T-cell (primary cell): Measurements from ENCODE around the gene BABAM2. TPM values are rescaled to one million over a fixed set of nuclear protein-coding genes. Genes with fewer than 3 reads are reported as not detected.
A peak's percentile ranks its signal among the peaks of the same experiment; 100 is the strongest.
"Not testable (repeated sequence)": the region's sequence is repeated elsewhere in the genome, so short reads cannot be mapped to it uniquely, and the experiment has no call there.

ENCODE experiments used
- ATAC-seq, 4 experiments: fragments of 200-7000 bp in 3 of 4; fragments of 150-1000 bp in 1 of 4; cut with Tn5 transposase; replicated peaks in 1 of 4; 1 replicate in 3 of 4; 2 replicates in 1 of 4; pipeline ENCODE4 v1.10.0; 2021; ENCODE audit warnings: moderate library complexity in 3 of 4, mild to moderate bottlenecking in 2 of 4, moderate number of reproducible peaks in 1 of 4
- CTCF ChIA-PET, 2 donors: fragments of 300-600 bp; sonication (Branson Sonifier 250); formaldehyde crosslinking; loops; one replicate each; lab custom pipeline; 2022; ENCODE audit warnings: antibody characterized with exemption in 2 of 2; lab: Charles Lee
- POLR2A ChIA-PET, 2 donors: fragments of 300-600 bp; sonication (Branson Sonifier 250); formaldehyde crosslinking; loops; one replicate each; lab custom pipeline; 2022; ENCODE audit warnings: antibody characterized with exemption in 2 of 2; lab: Charles Lee
- DNase-seq, 35 experiments: peaks; one replicate each; pipeline versions ENCODE4 v3.0.0 to v3.0.0-alpha.2; 2013 to 2023
- H3K27ac ChIP-seq: one replicate; pipeline ENCODE4 v1.5.1; 2013; ENCODE audit warnings: low read length
- H3K27me3 ChIP-seq, 2 experiments: replicated peaks in 1 of 2; 1 replicate in 1 of 2; 2 replicates in 1 of 2; pipeline versions ENCODE4 v1.6.1 to v1.7.0; 2013; ENCODE audit warnings: low read length in 1 of 2, mixed read lengths in 1 of 2; ENCODE audit not compliant: control insufficient read depth in 2 of 2, insufficient read depth in 2 of 2; ENCODE audit errors: extremely low read depth in 1 of 2
- H3K36me3 ChIP-seq, 2 donors: 1 replicate in 1 of 2; 2 replicates in 1 of 2; pipeline versions ENCODE4 v1.6.1 to v1.7.0; 2013; ENCODE audit warnings: low read length in 1 of 2; ENCODE audit not compliant: control insufficient read depth in 2 of 2, insufficient read depth in 1 of 2; ENCODE audit errors: extremely low read depth in 1 of 2
- H3K4me1 ChIP-seq, 2 experiments: 1 replicate in 1 of 2; 2 replicates in 1 of 2; pipeline versions ENCODE4 v1.6.1 to v1.7.0; 2013; ENCODE audit warnings: low read length in 2 of 2, mixed read lengths in 1 of 2; ENCODE audit not compliant: insufficient read depth in 2 of 2, control insufficient read depth in 1 of 2; ENCODE audit errors: extremely low read depth in 1 of 2
- H3K4me3 ChIP-seq, 2 donors: 1 replicate in 1 of 2; 2 replicates in 1 of 2; pipeline versions ENCODE4 v1.5.1 to v1.7.0; 2013; ENCODE audit warnings: mild to moderate bottlenecking in 2 of 2, low read length in 1 of 2, moderate library complexity in 1 of 2; ENCODE audit not compliant: control insufficient read depth in 1 of 2; ENCODE audit errors: extremely low read depth in 1 of 2
- H3K9me3 ChIP-seq: 2 replicates; pipeline ENCODE4 v1.7.0; 2013
- H3K27ac Mint-ChIP-seq, 2 donors: one replicate each; pipeline ENCODE4 v1.8.0; 2020 to 2021; ENCODE audit warnings: mild to moderate bottlenecking in 2 of 2, mixed read lengths in 2 of 2
- H3K27me3 Mint-ChIP-seq, 2 donors: one replicate each; pipeline ENCODE4 v1.8.0; 2021 to 2022; ENCODE audit warnings: mixed read lengths in 2 of 2
- H3K36me3 Mint-ChIP-seq: one replicate; pipeline ENCODE4 v1.8.0; 2021; ENCODE audit warnings: mixed read lengths
- H3K4me1 Mint-ChIP-seq, 3 donors: one replicate each; pipeline ENCODE4 v1.8.0; 2020 to 2022; ENCODE audit warnings: mixed read lengths in 3 of 3, mild to moderate bottlenecking in 1 of 3
- H3K4me3 Mint-ChIP-seq, 3 donors: one replicate each; pipeline ENCODE4 v1.8.0; 2020 to 2022; ENCODE audit warnings: mild to moderate bottlenecking in 3 of 3, mixed read lengths in 3 of 3, moderate library complexity in 3 of 3
- H3K9me3 Mint-ChIP-seq, 3 donors: one replicate each; pipeline ENCODE4 v1.8.0; 2020 to 2022; ENCODE audit warnings: mixed read lengths in 3 of 3
- WGBS: methylation state at CpG from one replicate; pipeline ENCODE4 v1.1.5; 2013; ENCODE audit warnings: missing lambda C conversion rate; ENCODE audit not compliant: insufficient coverage; 5-methylcytosine and 5-hydroxymethylcytosine counted together
- total RNA-seq, 35 experiments: library from RNA in 6 of 35; stranded (reverse) in 6 of 35; fragments of 120-200 nt in 1 of 35; gene quantifications; one replicate each; pipeline versions ENCODE4 v1.2.1 to v1.2.4 and lab custom pipeline; 2013 to 2026

Gene BABAM2
- total RNA-seq, 5 donors from 2014 or later (not counting 1 experiment from before 2014, with no cell fraction given) = 28.4 to 45.2 (median 37.4) TPM

DNA sequence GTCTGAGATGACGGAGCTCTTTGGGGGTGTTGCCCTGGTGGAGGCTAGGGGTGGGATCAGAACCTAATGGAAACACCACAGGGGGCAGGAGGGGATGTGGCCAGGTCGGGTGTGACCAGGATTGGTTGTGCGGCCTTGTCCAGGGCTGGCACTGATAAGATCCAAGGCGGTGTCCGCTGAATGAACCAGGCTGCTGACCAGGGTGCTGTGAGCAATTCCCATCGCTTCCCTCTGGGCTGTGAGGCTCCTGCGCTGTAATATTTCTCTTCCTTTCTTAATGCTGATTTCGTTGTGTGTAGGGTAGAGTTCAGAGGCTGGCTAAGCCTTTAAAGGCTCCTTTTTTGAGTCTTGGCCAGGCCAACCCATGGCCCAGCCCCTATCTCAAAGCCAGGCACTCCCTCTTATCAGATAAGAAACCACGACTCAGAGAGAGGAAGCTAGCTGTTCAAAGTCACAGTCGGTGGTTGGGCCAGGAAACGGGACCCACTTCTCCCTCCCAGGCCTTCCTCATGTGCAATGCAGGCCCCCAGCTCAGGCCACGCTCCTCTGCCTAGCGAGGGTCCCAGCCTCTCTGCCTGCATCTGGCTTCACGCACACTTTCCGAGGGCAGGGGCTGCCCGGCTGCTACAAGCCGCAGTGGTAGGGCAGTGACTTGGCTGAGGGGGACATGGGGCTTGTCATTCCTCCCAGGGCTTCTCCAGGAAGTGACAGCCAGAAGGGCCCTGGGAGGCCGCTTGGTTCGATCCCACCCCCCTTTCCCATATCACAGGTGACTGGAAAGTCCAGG lies 476.2 kb downstream of the BABAM2 start:
- WGBS = 28% methylated on average over 8 of the region's 19 CpGs
- CTCF ChIA-PET = interaction anchor here in 1 of 2 donors (0.6 to 0.9 kb wide), 3 partner anchors 12 to 44 kb away, joined by 3 to 6 read pairs (median 5); no protein-coding TSS in a partner anchor
- H3K27ac ChIP-seq = peak overlapping the region; percentile 77
- Mint-ChIP-seq H3K36me3 (no peaks in the 10 kb centered on the region), H3K27me3 (no peaks in the 10 kb centered on the region), H3K9me3 (no peaks in the 10 kb centered on the region), H3K4me1 (peaks cover 48 to 69% (median 55%) of the 10 kb centered on the region in 3 donors), H3K4me3 (peak overlapping the region; percentile 68 to 76 (median 75)), H3K27ac (peak overlapping the region; percentile 18 to 50)
- POLR2A ChIA-PET = interaction anchor here in 1 of 2 donors (0.6 to 1.1 kb wide), 2 partner anchors 12 to 26 kb away, joined by 3 read pairs; no protein-coding TSS in a partner anchor
- peaks cover 18 to 63% of the 10 kb centered on the region in 2 experiments for H3K4me1 ChIP-seq
- H3K9me3 ChIP-seq = no peaks in the 10 kb centered on the region
- no peaks in the 10 kb centered on the region for H3K36me3 ChIP-seq
- H3K4me3 ChIP-seq = peak overlapping the region; percentile 11 to 58
- ATAC-seq (peak; percentile 92 to 98 (median 94)), DNase-seq (peak; percentile 43 to 79 (median 60))
- H3K27me3 ChIP-seq = peaks cover 0 to 16% of the 10 kb centered on the region in 2 experiments

DNA sequence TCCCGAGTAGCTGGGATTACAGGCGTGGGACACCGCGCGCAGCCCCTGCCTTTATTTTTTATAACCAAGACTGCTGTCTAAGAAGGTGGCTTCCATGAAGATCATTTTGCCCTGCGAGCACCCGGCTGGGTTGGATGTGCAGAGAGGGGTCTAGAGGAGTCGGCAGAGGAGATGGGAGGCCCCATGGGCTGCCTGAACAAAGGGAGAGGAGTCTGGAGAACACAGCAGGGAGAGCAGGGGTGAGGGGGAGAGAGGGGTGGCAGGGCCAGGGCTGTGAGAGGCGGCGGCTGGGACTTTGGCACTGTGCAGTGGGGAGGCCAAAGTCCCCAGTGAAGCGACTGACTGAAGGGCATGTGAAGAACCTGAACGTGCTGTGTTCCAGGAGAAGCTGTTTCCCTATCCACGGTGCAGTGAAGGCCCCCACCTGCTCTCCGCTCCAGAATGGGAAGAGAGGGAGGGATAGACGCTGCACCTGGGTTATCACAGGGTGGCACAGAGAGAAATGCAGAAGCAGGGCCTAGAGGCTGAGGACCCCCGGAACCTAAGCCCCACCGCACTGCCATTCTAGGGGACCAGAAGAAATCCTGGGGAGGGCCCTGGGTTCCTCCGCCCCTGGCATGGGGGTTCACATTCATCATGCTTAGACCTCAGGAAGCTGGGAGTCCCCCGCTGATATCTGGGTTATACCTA lies 477.3 kb downstream of the BABAM2 start:
- Mint-ChIP-seq H3K27ac (no peak overlapping the region), H3K36me3 (no peaks in the 10 kb centered on the region), H3K27me3 (no peaks in the 10 kb centered on the region), H3K4me1 (peaks cover 41 to 60% (median 44%) of the 10 kb centered on the region in 3 donors), H3K9me3 (no peaks in the 10 kb centered on the region), H3K4me3 (peak overlapping the region in 1 of 3 donors; percentile 75)
- Histone ChIP-seq H3K4me1 (peaks cover 18 to 57% of the 10 kb centered on the region in 2 experiments), H3K27me3 (peaks cover 0 to 11% of the 10 kb centered on the region in 2 experiments), H3K4me3 (no peak overlapping the region), H3K36me3 (no peaks in the 10 kb centered on the region), H3K27ac (no peak overlapping the region), H3K9me3 (no peaks in the 10 kb centered on the region)
- ATAC-seq (no peak), DNase-seq (no peak)
- 83% methylated on average over 13 of the region's 19 CpGs for WGBS
- POLR2A ChIA-PET = interaction anchor here in 1 of 2 donors (0.6 kb wide), 1 partner anchor 61 kb away, joined by 3 read pairs; no protein-coding TSS in a partner anchor
- CTCF ChIA-PET = no interaction called here

GRCh38 chr2:28368357-28368798 lies 477.8 kb downstream of the BABAM2 start:
- H3K4me3 Mint-ChIP-seq = no peak overlapping the region
- H3K9me3 Mint-ChIP-seq = no peaks in the 10 kb centered on the region
- H3K27ac Mint-ChIP-seq = no peak overlapping the region
- peaks cover 0 to 6% of the 10 kb centered on the region in 2 experiments for H3K27me3 ChIP-seq
- ChIA-PET CTCF (no interaction called here), POLR2A (interaction anchor here in 1 of 2 donors (0.6 kb wide), 1 partner anchor 62 kb away, joined by 3 read pairs; no protein-coding TSS in a partner anchor)
- ATAC-seq = no peak
- H3K36me3 ChIP-seq = no peaks in the 10 kb centered on the region
- H3K4me3 ChIP-seq = no peak overlapping the region
- peaks cover 39 to 57% (median 41%) of the 10 kb centered on the region in 3 donors for H3K4me1 Mint-ChIP-seq
- no peak for DNase-seq
- no peak overlapping the region for H3K27ac ChIP-seq
- H3K36me3 Mint-ChIP-seq = no peaks in the 10 kb centered on the region
- H3K4me1 ChIP-seq = peaks cover 18 to 51% of the 10 kb centered on the region in 2 experiments
- no peaks in the 10 kb centered on the region for H3K9me3 ChIP-seq
- H3K27me3 Mint-ChIP-seq = no peaks in the 10 kb centered on the region
- WGBS = 98% methylated on average over 6 of the region's 9 CpGs

- ChIA-PET POLR2A (interaction anchor here (0.5 to 0.6 kb wide), 2 partner anchors 39 to 307 kb away, joined by 3 read pairs; no protein-coding TSS in a partner anchor), CTCF (no interaction called here)
- Mint-ChIP-seq H3K27me3 (no peaks in the 10 kb centered on the region), H3K4me3 (peak overlapping the region in 1 of 3 donors; percentile 28), H3K9me3 (no peaks in the 10 kb centered on the region), H3K4me1 (peaks cover 35 to 52% (median 37%) of the 10 kb centered on the region in 3 donors), H3K36me3 (no peaks in the 10 kb centered on the region), H3K27ac (peak overlapping the region in 1 of 2 donors; percentile 48)
- no peak for DNase-seq
- ATAC-seq = no peak
- Histone ChIP-seq H3K9me3 (no peaks in the 10 kb centered on the region), H3K4me1 (peaks cover 18 to 41% of the 10 kb centered on the region in 2 experiments), H3K27me3 (no peaks in the 10 kb centered on the region), H3K4me3 (no peak overlapping the region), H3K36me3 (no peaks in the 10 kb centered on the region), H3K27ac (no peak overlapping the region)
- WGBS = 74% methylated on average over 5 of the region's 5 CpGs
Measured at GRCh38 chr2:28369358-28369757, 478.8 kb downstream of the BABAM2 start.

GRCh38 chr2:28370354-28370753 lies 479.8 kb downstream of the BABAM2 start:
- Histone ChIP-seq H3K36me3 (no peaks in the 10 kb centered on the region), H3K27me3 (no peaks in the 10 kb centered on the region), H3K4me3 (no peak overlapping the region), H3K9me3 (no peaks in the 10 kb centered on the region), H3K27ac (no peak overlapping the region), H3K4me1 (peaks cover 13 to 31% of the 10 kb centered on the region in 2 experiments)
- H3K4me3 Mint-ChIP-seq = no peak overlapping the region
- DNase-seq = no peak
- POLR2A ChIA-PET = interaction anchor here (0.6 to 0.7 kb wide), 3 partner anchors 15 to 125 kb away, joined by 3 to 4 read pairs (median 3); no protein-coding TSS in a partner anchor
- no peaks in the 10 kb centered on the region for H3K9me3 Mint-ChIP-seq
- peaks cover 26 to 42% (median 27%) of the 10 kb centered on the region in 3 donors for H3K4me1 Mint-ChIP-seq
- 95% methylated on average over 2 of the region's 3 CpGs for WGBS
- no peaks in the 10 kb centered on the region for H3K36me3 Mint-ChIP-seq
- ATAC-seq = no peak
- H3K27ac Mint-ChIP-seq = no peak overlapping the region
- H3K27me3 Mint-ChIP-seq = no peaks in the 10 kb centered on the region
- CTCF ChIA-PET = no interaction called here

- H3K4me1 Mint-ChIP-seq = peaks cover 12 to 28% (median 14%) of the 10 kb centered on the region in 3 donors
- H3K27ac ChIP-seq, H3K27me3 Mint-ChIP-seq, POLR2A ChIA-PET, H3K9me3 ChIP-seq, H3K36me3 ChIP-seq, ATAC-seq, H3K9me3 Mint-ChIP-seq, H3K27ac Mint-ChIP-seq, H3K4me3 Mint-ChIP-seq, H3K27me3 ChIP-seq, H3K36me3 Mint-ChIP-seq, H3K4me3 ChIP-seq, DNase-seq: not testable (repeated sequence)
- no CpG with 5 or more reads among the region's 4 CpGs for WGBS
- H3K4me1 ChIP-seq = peaks cover 0 to 18% of the 10 kb centered on the region in 2 experiments
- CTCF ChIA-PET = interaction anchor here in 1 of 2 donors (0.6 kb wide), 1 partner anchor 65 kb away, joined by 5 read pairs; no protein-coding TSS in a partner anchor
Measured at GRCh38 chr2:28371728-28372127, 481.2 kb downstream of the BABAM2 start.
